AG09309 (cell line): ENCODE results near the gene CTNND2.

Experiments used
- DNase-seq: peaks from one replicate; pipeline ENCODE4 v3.0.0-alpha.2; 2010; ENCODE audit warnings: low read depth
- H3K4me3 ChIP-seq: 2 replicates; pipeline ENCODE4 v1.5.1; 2011; ENCODE audit warnings: mild to moderate bottlenecking, low read depth, low read length, moderate library complexity; ENCODE audit not compliant: control insufficient read depth
- TF ChIP-seq, protein P1 (sequence below): IDR thresholded peaks from 2 replicates; pipeline ENCODE4 v1.5.1; 2011; ENCODE audit warnings: mild to moderate bottlenecking, low read depth, low read length, inconsistent platforms; ENCODE audit not compliant: insufficient read depth, control insufficient read depth; ENCODE audit errors: missing control alignments

CTNND2 gene

DNA sequence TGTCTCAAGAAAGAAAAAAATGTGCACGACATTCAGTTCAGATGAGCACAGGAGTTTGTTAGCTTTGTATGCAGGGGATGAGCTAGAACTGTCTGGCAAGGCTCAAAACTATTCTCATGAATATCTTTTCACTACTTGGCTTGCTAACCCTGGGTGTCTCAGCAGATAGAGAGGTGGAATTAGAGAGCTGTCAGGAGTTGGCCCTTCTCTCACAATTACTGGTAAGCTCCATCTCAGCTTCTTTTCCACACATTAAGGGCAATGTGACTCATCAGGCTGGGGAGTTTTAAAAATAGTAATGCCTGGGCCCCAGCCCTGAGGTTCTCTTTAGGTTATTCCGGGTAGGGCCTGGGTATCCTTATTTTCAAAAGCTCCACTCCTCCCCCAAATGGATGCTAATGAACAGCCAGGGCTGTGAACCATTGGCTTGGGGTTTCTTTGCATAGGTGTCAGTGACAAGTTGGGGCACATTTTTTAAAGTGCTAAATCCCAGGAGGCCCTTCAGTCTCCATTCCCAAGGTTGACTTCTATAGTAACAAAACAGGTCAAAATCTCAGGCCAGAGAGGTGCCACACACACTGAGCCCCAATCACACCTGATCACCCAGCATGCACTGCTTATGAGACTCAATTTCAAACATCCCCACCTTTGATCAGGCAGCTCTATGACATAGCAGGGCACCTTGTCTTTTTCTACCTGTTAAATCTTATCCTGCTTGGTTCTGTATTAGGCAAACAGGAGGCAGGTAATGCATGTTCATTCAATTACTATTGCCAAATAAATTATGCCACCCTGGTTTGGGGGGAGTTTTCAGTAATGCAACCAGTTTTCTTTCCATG lies 903.5 kb downstream of the CTNND2 start:
- DNase-seq: no peak
- no peak overlapping the region for H3K4me3 ChIP-seq
- TF ChIP-seq, protein P1, sequence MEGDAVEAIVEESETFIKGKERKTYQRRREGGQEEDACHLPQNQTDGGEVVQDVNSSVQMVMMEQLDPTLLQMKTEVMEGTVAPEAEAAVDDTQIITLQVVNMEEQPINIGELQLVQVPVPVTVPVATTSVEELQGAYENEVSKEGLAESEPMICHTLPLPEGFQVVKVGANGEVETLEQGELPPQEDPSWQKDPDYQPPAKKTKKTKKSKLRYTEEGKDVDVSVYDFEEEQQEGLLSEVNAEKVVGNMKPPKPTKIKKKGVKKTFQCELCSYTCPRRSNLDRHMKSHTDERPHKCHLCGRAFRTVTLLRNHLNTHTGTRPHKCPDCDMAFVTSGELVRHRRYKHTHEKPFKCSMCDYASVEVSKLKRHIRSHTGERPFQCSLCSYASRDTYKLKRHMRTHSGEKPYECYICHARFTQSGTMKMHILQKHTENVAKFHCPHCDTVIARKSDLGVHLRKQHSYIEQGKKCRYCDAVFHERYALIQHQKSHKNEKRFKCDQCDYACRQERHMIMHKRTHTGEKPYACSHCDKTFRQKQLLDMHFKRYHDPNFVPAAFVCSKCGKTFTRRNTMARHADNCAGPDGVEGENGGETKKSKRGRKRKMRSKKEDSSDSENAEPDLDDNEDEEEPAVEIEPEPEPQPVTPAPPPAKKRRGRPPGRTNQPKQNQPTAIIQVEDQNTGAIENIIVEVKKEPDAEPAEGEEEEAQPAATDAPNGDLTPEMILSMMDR: no peak

DNA sequence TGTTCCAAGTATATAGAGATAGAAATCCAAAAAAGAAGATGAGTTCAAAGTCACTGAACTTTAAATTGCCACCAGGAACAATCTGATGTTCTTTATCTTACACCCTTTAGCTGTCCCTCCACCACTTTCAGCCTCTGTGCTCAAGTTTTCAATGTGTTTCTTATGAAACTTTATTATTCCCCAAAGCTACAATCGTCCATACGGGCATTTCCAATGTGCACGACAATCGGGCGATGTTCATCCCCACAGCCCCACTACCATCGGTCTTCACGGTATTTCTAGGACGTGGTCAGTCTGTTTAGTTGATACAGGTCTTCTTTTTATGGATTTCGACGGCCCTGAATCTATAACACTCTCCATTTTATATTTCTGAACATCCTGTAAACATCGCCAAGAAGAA lies 904.5 kb downstream of the CTNND2 start:
- TF ChIP-seq, protein P1: no peak
- DNase-seq: no peak
- H3K4me3 ChIP-seq: no peak overlapping the region

DNA sequence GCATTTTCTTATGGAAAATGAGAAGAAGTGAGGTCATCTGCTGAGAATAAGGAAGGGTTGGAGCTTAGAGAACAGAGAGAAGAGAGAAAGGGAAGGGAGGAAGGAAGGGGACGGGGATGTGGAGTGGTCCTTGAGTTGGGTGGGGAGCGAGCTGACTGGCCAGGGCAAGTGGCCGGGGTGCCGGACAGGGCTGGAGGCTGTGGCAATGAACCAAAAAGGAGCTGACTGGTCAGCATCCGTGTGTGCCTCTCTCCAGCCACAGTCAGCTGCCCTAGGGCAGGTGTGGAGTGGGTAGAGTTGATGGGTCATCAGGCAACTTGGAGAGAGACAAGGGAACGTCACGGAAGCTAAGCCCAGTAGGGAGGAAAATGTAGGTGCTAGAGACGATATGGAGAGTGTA lies 908.4 kb downstream of the CTNND2 start:
- no peak for DNase-seq
- no peak overlapping the region for H3K4me3 ChIP-seq
- TF ChIP-seq, protein P1: no peak

DNA sequence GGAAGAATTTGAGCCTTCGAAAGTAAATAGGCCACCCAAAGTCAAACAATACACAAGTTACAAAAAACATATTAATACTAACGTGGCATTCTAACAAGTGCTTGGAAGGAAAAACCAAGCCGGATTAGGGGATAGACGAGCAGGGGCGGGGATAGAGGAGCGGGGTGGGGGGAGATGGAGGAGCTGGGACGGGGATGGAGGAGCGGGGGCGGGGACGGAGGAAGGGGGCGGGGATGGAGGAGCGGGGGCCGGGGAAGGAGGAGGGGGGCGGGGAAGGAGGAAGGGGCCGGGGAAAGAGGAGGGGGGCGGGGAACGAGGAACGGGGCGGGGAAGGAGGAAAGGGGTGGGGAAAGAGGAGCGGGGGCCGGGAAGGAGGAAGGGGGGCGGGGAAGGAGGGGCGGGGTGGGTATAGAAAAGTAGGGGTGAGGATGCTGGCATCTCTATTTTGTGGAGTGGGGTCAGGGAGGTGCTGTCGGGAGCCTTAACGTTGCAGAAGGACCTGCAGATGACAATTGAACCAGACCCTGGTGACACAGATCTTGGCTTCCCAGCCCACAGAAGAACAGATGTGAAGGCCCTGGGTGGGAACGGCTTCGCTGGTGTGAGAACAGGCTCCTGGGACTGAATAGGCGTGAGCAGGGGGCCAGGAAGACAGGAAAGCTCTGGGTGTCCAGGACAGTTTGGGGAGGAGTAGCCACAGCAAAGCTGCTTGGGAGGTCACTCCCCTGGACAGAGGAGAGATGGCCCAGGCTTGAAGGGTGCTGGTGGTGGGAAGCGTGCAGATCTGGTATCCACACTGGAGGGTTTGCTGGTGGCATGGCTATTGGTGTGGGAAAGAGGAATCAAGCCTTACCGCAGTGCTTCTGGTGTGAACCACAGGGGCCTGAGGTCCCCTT lies 909.9 kb downstream of the CTNND2 start:
- TF ChIP-seq, protein P1: no peak
- DNase-seq: no peak
- no peak overlapping the region for H3K4me3 ChIP-seq

DNA sequence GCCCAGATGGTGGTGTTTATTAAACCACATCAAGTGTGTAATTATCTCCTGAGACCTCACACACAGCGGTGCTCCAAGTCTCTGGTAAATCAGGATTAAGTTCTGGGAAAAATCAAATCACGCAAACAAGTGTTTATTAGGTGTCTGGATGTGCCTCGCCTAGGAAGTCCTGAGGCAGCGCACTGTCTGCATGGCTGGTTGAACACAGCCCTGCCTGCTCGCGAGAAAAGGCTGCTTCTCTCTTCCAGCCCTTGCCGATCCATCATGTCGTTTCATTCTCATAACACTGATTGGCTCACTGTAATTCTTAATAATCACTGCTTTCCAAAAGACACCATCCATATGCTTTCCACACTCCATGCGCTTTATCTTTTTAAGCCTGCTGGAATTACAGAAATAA lies 913.6 kb downstream of the CTNND2 start:
- H3K4me3 ChIP-seq: no peak overlapping the region
- TF ChIP-seq, protein P1: no peak
- DNase-seq: no peak

DNA sequence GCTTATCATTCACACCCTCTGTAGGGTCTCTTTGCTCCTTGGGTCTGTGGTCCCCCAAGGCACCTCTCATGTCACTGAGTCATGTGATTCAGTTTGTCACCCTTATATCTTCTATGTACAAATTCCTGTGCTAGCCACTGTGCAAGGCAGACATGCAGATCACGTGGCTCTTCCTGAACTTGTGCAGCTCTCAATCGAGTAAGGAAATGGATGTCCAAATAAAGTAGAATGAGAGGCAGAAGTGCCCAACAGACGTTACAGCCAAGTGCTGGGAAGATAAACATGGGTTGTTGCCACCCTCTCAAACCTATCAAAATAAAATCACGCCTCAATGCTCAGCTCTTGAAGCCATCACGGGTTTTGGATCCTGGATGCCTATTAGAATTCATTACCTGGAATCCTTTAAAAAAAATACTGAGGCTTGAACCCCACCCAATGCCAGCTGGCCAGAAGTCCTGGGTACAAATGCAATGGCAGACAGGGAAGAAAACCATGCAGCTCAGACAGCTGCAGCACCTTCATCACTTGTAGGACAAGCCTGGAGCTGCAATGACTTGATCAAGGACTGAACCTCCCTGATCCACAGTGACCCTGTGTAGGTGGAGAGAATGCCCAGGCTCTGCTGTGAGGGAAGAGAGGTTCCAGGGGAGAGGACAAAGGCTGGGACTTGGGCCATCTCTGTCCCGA lies 914.5 kb downstream of the CTNND2 start:
- TF ChIP-seq, protein P1: no peak
- DNase-seq: no peak
- no peak overlapping the region for H3K4me3 ChIP-seq
